Mesendoderm (in vitro differentiated cells): ENCODE results near the gene SPON1.

Experiments
- DNase-seq: peaks from one replicate; pipeline ENCODE4 v3.0.0; 2013
- H2AK5ac ChIP-seq: 2 replicates; pipeline ENCODE4 v1.6.1; 2013; ENCODE audit warnings: low read length, inconsistent platforms
- H2BK120ac ChIP-seq: 2 replicates; pipeline ENCODE4 v1.6.1; 2013; ENCODE audit warnings: low read depth, mild to moderate bottlenecking, low read length, moderate library complexity, mixed read lengths
- H2BK15ac ChIP-seq: replicated peaks from 2 replicates; pipeline ENCODE4 v1.6.1; 2013; ENCODE audit warnings: low read depth, mild to moderate bottlenecking, moderate library complexity
- H2BK5ac ChIP-seq: 2 replicates; pipeline ENCODE4 v1.6.1; 2013; ENCODE audit warnings: low read length, inconsistent platforms
- H3K18ac ChIP-seq: 2 replicates; pipeline ENCODE4 v1.6.1; 2013; ENCODE audit warnings: mild to moderate bottlenecking, low read length, mixed read lengths
- H3K23ac ChIP-seq: one replicate; pipeline ENCODE4 v1.6.1; 2013; ENCODE audit warnings: low read length
- H3K27ac ChIP-seq: 2 replicates; pipeline ENCODE4 v1.5.1; 2013; ENCODE audit warnings: low read depth, mild to moderate bottlenecking, inconsistent platforms, low read length, moderate library complexity
- H3K27me3 ChIP-seq: 2 replicates; pipeline ENCODE4 v1.6.1; 2013; ENCODE audit warnings: low read length, control low read depth, mild to moderate bottlenecking, inconsistent platforms; ENCODE audit not compliant: insufficient read depth, poor library complexity
- H3K36me3 ChIP-seq: 2 replicates; pipeline ENCODE4 v1.6.1; 2013; ENCODE audit warnings: low read length, inconsistent platforms; ENCODE audit not compliant: control insufficient read depth, insufficient read depth
- H3K4ac ChIP-seq: one replicate; pipeline ENCODE4 v1.6.1; 2013; ENCODE audit warnings: low read depth, mild to moderate bottlenecking, low read length, moderate library complexity
- H3K4me1 ChIP-seq: 2 replicates; pipeline ENCODE4 v1.6.1; 2013; ENCODE audit warnings: low read depth, low read length, inconsistent platforms; ENCODE audit not compliant: control insufficient read depth
- H3K4me2 ChIP-seq: 2 replicates; pipeline ENCODE4 v1.6.1; 2013; ENCODE audit warnings: low read length
- H3K4me3 ChIP-seq: 2 replicates; pipeline ENCODE4 v1.5.1; 2013; ENCODE audit warnings: mild to moderate bottlenecking, low read length
- H3K56ac ChIP-seq: one replicate; pipeline ENCODE4 v1.6.1; 2013; ENCODE audit warnings: low read length
- H3K79me1 ChIP-seq: 2 replicates; pipeline ENCODE4 v1.6.1; 2013; ENCODE audit warnings: low read length, inconsistent platforms
- H3K79me2 ChIP-seq: 2 replicates; pipeline ENCODE4 v1.6.1; 2013; ENCODE audit warnings: mild to moderate bottlenecking, low read length; ENCODE audit not compliant: control insufficient read depth, insufficient read depth
- H3K9ac ChIP-seq: 2 replicates; pipeline ENCODE4 v1.6.1; 2013; ENCODE audit warnings: low read length, inconsistent platforms
- H4K5ac ChIP-seq: one replicate; pipeline ENCODE4 v1.6.1; 2013; ENCODE audit warnings: low read length
- H4K8ac ChIP-seq: one replicate; pipeline ENCODE4 v1.6.1; 2013; ENCODE audit warnings: low read depth, mild to moderate bottlenecking, control low read depth, low read length, moderate library complexity
- WGBS: extraction: QIAGEN DNeasy Blood & Tissue Kit; methylation state at CpG from one replicate; pipeline ENCODE4 v1.1.7; 2013; ENCODE audit warnings: low lambda C conversion rate, missing lambda C conversion rate; ENCODE audit not compliant: insufficient coverage; ENCODE audit errors: extremely low coverage; 5-methylcytosine and 5-hydroxymethylcytosine counted together

Gene SPON1

GRCh38 chr11:13972043-13972910 is 9.8 kb downstream of the SPON1 start:
- Histone ChIP-seq H4K5ac (no peak overlapping the region), H3K4me2 (no peak overlapping the region), H3K9ac (no peak overlapping the region), H3K27me3 (no peaks in the 10 kb centered on the region), H3K79me2 (no peaks in the 10 kb centered on the region), H3K23ac (no peak overlapping the region), H3K18ac (no peak overlapping the region), H4K8ac (no peak overlapping the region), H3K4me3 (no peak overlapping the region), H2BK15ac (no peak overlapping the region), H3K56ac (no peak overlapping the region), H3K79me1 (no peaks in the 10 kb centered on the region), H3K36me3 (no peaks in the 10 kb centered on the region), H2BK120ac (no peak overlapping the region), H3K4ac (no peak overlapping the region), H2AK5ac (no peak overlapping the region), H2BK5ac (no peak overlapping the region), H3K4me1 (no peaks in the 10 kb centered on the region), H3K27ac (no peak overlapping the region)
- peak; percentile 32 for DNase-seq
- no CpG with 5 or more reads among the region's 2 CpGs for WGBS

GRCh38 chr11:13972944-13973343 is 10.4 kb downstream of the SPON1 start:
- Histone ChIP-seq H3K23ac (no peak overlapping the region), H3K4ac (no peak overlapping the region), H3K56ac (no peak overlapping the region), H4K5ac (no peak overlapping the region), H2BK120ac (no peak overlapping the region), H3K79me1 (no peaks in the 10 kb centered on the region), H3K27ac (no peak overlapping the region), H3K4me2 (no peak overlapping the region), H4K8ac (no peak overlapping the region), H2AK5ac (no peak overlapping the region), H2BK5ac (no peak overlapping the region), H3K27me3 (no peaks in the 10 kb centered on the region), H3K4me1 (no peaks in the 10 kb centered on the region), H3K36me3 (no peaks in the 10 kb centered on the region), H3K79me2 (no peaks in the 10 kb centered on the region), H3K18ac (no peak overlapping the region), H3K9ac (no peak overlapping the region), H2BK15ac (no peak overlapping the region), H3K4me3 (no peak overlapping the region)
- peak; percentile 39 for DNase-seq
- WGBS, result no CpG with 5 or more reads among the region's 3 CpGs

GRCh38 chr11:13974631-13975030 is 12.1 kb downstream of the SPON1 start:
- no peak overlapping the region for H4K8ac ChIP-seq
- H3K79me2 ChIP-seq, result no peaks in the 10 kb centered on the region
- H3K27me3 ChIP-seq, result no peaks in the 10 kb centered on the region
- no peak overlapping the region for H3K4me2 ChIP-seq
- no peaks in the 10 kb centered on the region for H3K36me3 ChIP-seq
- H3K9ac ChIP-seq, result no peak overlapping the region
- H2AK5ac ChIP-seq, result no peak overlapping the region
- no peak overlapping the region for H3K27ac ChIP-seq
- no peak overlapping the region for H3K4ac ChIP-seq
- H4K5ac ChIP-seq, result no peak overlapping the region
- H3K4me1 ChIP-seq, result no peaks in the 10 kb centered on the region
- H3K79me1 ChIP-seq, result no peaks in the 10 kb centered on the region
- no peak overlapping the region for H3K56ac ChIP-seq
- no peak overlapping the region for H2BK15ac ChIP-seq
- no peak overlapping the region for H3K18ac ChIP-seq
- no peak overlapping the region for H2BK5ac ChIP-seq
- WGBS, result no CpG with 5 or more reads among the region's 1 CpG
- H2BK120ac ChIP-seq, result no peak overlapping the region
- no peak overlapping the region for H3K23ac ChIP-seq
- no peak for DNase-seq
- H3K4me3 ChIP-seq, result no peak overlapping the region

GRCh38 chr11:13983081-13983751 is 20.7 kb downstream of the SPON1 start:
- no peak overlapping the region for H4K8ac ChIP-seq
- H3K4ac ChIP-seq, result no peak overlapping the region
- WGBS, result no CpG with 5 or more reads among the region's 12 CpGs
- no peaks in the 10 kb centered on the region for H3K4me1 ChIP-seq
- no peak overlapping the region for H3K9ac ChIP-seq
- no peak overlapping the region for H3K18ac ChIP-seq
- H2BK15ac ChIP-seq, result no peak overlapping the region
- H3K56ac ChIP-seq, result no peak overlapping the region
- no peak overlapping the region for H3K4me2 ChIP-seq
- H3K36me3 ChIP-seq, result no peaks in the 10 kb centered on the region
- H2AK5ac ChIP-seq, result no peak overlapping the region
- H3K27me3 ChIP-seq, result no peaks in the 10 kb centered on the region
- no peak for DNase-seq
- no peaks in the 10 kb centered on the region for H3K79me1 ChIP-seq
- H3K27ac ChIP-seq, result no peak overlapping the region
- H3K4me3 ChIP-seq, result no peak overlapping the region
- H2BK120ac ChIP-seq, result no peak overlapping the region
- H4K5ac ChIP-seq, result no peak overlapping the region
- H2BK5ac ChIP-seq, result no peak overlapping the region
- no peak overlapping the region for H3K23ac ChIP-seq
- no peaks in the 10 kb centered on the region for H3K79me2 ChIP-seq

- no CpG with 5 or more reads among the region's 4 CpGs for WGBS
- H2BK15ac ChIP-seq, result no peak overlapping the region
- no peaks in the 10 kb centered on the region for H3K27me3 ChIP-seq
- no peak overlapping the region for H3K4me2 ChIP-seq
- H3K79me2 ChIP-seq, result no peaks in the 10 kb centered on the region
- H3K36me3 ChIP-seq, result no peaks in the 10 kb centered on the region
- no peak overlapping the region for H3K9ac ChIP-seq
- no peak overlapping the region for H3K56ac ChIP-seq
- no peak overlapping the region for H4K5ac ChIP-seq
- H2BK120ac ChIP-seq, result no peak overlapping the region
- H3K18ac ChIP-seq, result no peak overlapping the region
- H4K8ac ChIP-seq, result no peak overlapping the region
- H2AK5ac ChIP-seq, result no peak overlapping the region
- H3K4me3 ChIP-seq, result no peak overlapping the region
- no peak overlapping the region for H3K4ac ChIP-seq
- H3K27ac ChIP-seq, result no peak overlapping the region
- no peak overlapping the region for H2BK5ac ChIP-seq
- H3K23ac ChIP-seq, result no peak overlapping the region
- no peak for DNase-seq
- no peaks in the 10 kb centered on the region for H3K79me1 ChIP-seq
- H3K4me1 ChIP-seq, result no peaks in the 10 kb centered on the region
Observed at GRCh38 chr11:13984616-13985450, 22.3 kb downstream of the SPON1 start.
